ENCODE results near the gene OR2B3.
A peak's percentile ranks its signal among the peaks of the same experiment; 100 is the strongest.
"Not testable (repeated sequence)": the region's sequence is repeated elsewhere in the genome, so short reads cannot be mapped to it uniquely, and the experiment has no call there.

OR2B3 gene

GRCh38 chr6:29087213-29087612 lies at the start of gene OR2B3:
TSS of gene OR2B3 (minus strand) at chr6:29087313. CDS start at chr6:29087248, 65 bp downstream.
- DNase-seq: no peak

GRCh38 chr6:29131691-29132090 lies 44.6 kb upstream of the OR2B3 start:
- DNase-seq: no peak

- DNase-seq: no peak
Measured at GRCh38 chr6:29130644-29131043, 43.5 kb upstream of the OR2B3 start.

GRCh38 chr6:29129326-29130012 lies 42.4 kb upstream of the OR2B3 start:
- DNase-seq: no peak

- DNase-seq: not testable (repeated sequence)
Measured at GRCh38 chr6:29114964-29115363, 27.9 kb upstream of the OR2B3 start.

GRCh38 chr6:29112135-29112534 lies 25.0 kb upstream of the OR2B3 start:
- DNase-seq: peak in 1 of 2 donors; percentile 1

GRCh38 chr6:29107758-29108157 lies 20.6 kb upstream of the OR2B3 start, which contains the start of gene OR2J3:
TSS of gene OR2J3 (plus strand) at chr6:29108058. CDS start at chr6:29111891, 3,833 bp downstream.
- no peak for DNase-seq

- DNase-seq: no peak
Measured at GRCh38 chr6:29099190-29099589, 12.1 kb upstream of the OR2B3 start, which contains the start of gene OR2J1. TSS of gene OR2J1 (plus strand) at chr6:29099490. CDS start at chr6:29100943, 1,453 bp downstream.

- no peak for DNase-seq
Measured at GRCh38 chr6:29097803-29098202, 10.7 kb upstream of the OR2B3 start.

GRCh38 chr6:29092957-29093356 lies 5.8 kb upstream of the OR2B3 start:
- no peak for DNase-seq

- no peak for DNase-seq
Measured at GRCh38 chr6:29082457-29082856, 4.7 kb downstream of the OR2B3 start.

- DNase-seq: no peak
Measured at GRCh38 chr6:29081312-29081711, 5.8 kb downstream of the OR2B3 start.

- DNase-seq: no peak
Measured at GRCh38 chr6:29079203-29079602, 7.9 kb downstream of the OR2B3 start.

- DNase-seq: no peak
Measured at GRCh38 chr6:29071831-29072723, 15.0 kb downstream of the OR2B3 start.

- DNase-seq: no peak
Measured at GRCh38 chr6:29051680-29052079, 35.4 kb downstream of the OR2B3 start.

- no peak for DNase-seq
Measured at GRCh38 chr6:29045075-29045474, 42.0 kb downstream of the OR2B3 start, which contains the start of gene OR2W1. TSS of gene OR2W1 (minus strand) at chr6:29045175. CDS start at chr6:29045175, 0 bp downstream.

Measured in activated CD4-positive, alpha-beta T cell treated with anti-CD3 and anti-CD28 coated beads for 4 hours (primary cell).